Esophagus muscularis mucosa (tissue), 4 donors: ENCODE data around the gene TEX14. TPM values are rescaled to one million over a fixed set of nuclear protein-coding genes. Genes with fewer than 3 reads are reported as not detected.

ENCODE experiments used
- DNase-seq: peaks from one replicate; pipeline ENCODE4 v3.0.0-alpha.2; 2017; ENCODE audit errors: extremely low spot score
- H3K27ac ChIP-seq, 4 donors: fragments of 200-600 bp; sonication (generic); replicated peaks in 1 of 4; 1 replicate in 3 of 4; 2 replicates in 1 of 4; pipeline ENCODE4 v1.5.1; 2016 to 2019; ENCODE audit warnings: mild to moderate bottlenecking in 1 of 4
- H3K27me3 ChIP-seq, 4 donors: fragments of 200-600 bp; sonication (generic); one replicate each; pipeline versions ENCODE4 v1.5.1 to v1.6.0; 2016 to 2019
- H3K36me3 ChIP-seq, 4 donors: fragments of 200-600 bp; sonication (generic); one replicate each; pipeline ENCODE4 v1.5.1; 2016 to 2019
- H3K4me1 ChIP-seq, 4 donors: fragments of 200-600 bp; sonication (generic); one replicate each; pipeline ENCODE4 v1.5.1; 2016 to 2019
- H3K4me3 ChIP-seq, 4 donors: fragments of 200-600 bp; sonication (generic); 1 replicate in 2 of 4; 2 replicates in 2 of 4; pipeline ENCODE4 v1.5.1; 2016 to 2019; ENCODE audit warnings: mild to moderate bottlenecking in 4 of 4, moderate library complexity in 1 of 4
- H3K9me3 ChIP-seq, 4 donors: fragments of 200-600 bp; sonication (generic); 1 replicate in 3 of 4; 2 replicates in 1 of 4; pipeline ENCODE4 v1.5.1; 2016 to 2019
- EP300 ChIP-seq: sonication (generic); formaldehyde crosslinking; IDR thresholded peaks from one replicate; pipeline ENCODE4 v1.6.1; 2017; ENCODE audit warnings: antibody characterized with exemption
- POLR2A ChIP-seq: fragments of 450-650 bp; IDR thresholded peaks from one replicate; pipeline ENCODE4 v1.6.1; 2017; ENCODE audit warnings: antibody characterized with exemption, moderate library complexity, mild to moderate bottlenecking, low read depth
- POLR2AphosphoS5 ChIP-seq, 2 donors: sonication (generic); formaldehyde crosslinking; IDR thresholded peaks; one replicate each; pipeline ENCODE4 v1.6.1; 2017; ENCODE audit warnings: antibody characterized with exemption in 2 of 2
- WGBS: methylation state at CpG from one replicate; pipeline ENCODE4 v1.1.5; 2018; 5-methylcytosine and 5-hydroxymethylcytosine counted together
- intact Hi-C: fragments of 100-400 bp; cut with DNase I; formaldehyde crosslinking; loops from one replicate; pipeline ENCODE4 v1.15.1; 2023
- total RNA-seq, 4 donors: library from RNA; depleted of rRNA; stranded (reverse); fragments of >200 nt; gene quantifications; one replicate each; pipeline versions ENCODE4 v1.1.0 to v1.2.1, GENCODE V29; 2016
- TF ChIP-seq, protein P1 (sequence below), 3 experiments: fragments of 200-600 bp in 2 of 3; fragments of 450-650 bp in 1 of 3; sonication (generic) in 2 of 3; IDR thresholded peaks; one replicate each; pipeline ENCODE4 v1.5.1; 2017 to 2019; ENCODE audit warnings: antibody characterized with exemption in 3 of 3, mild to moderate bottlenecking in 2 of 3, moderate library complexity in 1 of 3

Gene TEX14
- total RNA-seq, 4 donors from 2014 or later: under 0.01 to 0.19 (median 0.11) TPM

DNA sequence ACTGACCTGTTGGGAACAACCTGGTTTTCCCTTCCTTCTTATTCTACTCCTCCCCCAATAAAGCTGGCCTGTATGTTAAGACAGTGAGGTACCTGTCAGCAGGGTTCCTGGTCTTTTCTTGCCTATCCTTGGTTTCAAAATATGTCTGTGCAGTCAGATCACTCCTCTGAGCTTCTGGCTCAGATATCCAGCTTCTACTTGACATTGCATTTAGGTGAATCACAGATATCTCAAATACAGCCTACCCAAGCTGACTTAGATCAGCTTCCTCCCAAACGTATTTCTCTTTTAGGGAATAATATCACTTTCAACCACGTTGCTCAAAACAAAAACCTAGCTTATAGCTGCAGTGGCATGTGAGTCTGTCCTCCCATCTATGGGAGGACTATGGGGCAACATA is 48.7 kb downstream of the TEX14 start:
- no peak for DNase-seq
- H3K9me3 ChIP-seq: no peaks in the 10 kb centered on the region
- no peaks in the 10 kb centered on the region for H3K36me3 ChIP-seq
- no peak overlapping the region for H3K4me3 ChIP-seq
- intact Hi-C loops: no loop called here
- no peaks in the 10 kb centered on the region for H3K27me3 ChIP-seq
- no peak overlapping the region for H3K27ac ChIP-seq
- no peaks in the 10 kb centered on the region for H3K4me1 ChIP-seq
- TF ChIP-seq EP300 (no peak), POLR2AphosphoS5 (IDR thresholded peaks at IDR 0.05) (no peak), POLR2A (no peak)
- TF ChIP-seq, protein P1, sequence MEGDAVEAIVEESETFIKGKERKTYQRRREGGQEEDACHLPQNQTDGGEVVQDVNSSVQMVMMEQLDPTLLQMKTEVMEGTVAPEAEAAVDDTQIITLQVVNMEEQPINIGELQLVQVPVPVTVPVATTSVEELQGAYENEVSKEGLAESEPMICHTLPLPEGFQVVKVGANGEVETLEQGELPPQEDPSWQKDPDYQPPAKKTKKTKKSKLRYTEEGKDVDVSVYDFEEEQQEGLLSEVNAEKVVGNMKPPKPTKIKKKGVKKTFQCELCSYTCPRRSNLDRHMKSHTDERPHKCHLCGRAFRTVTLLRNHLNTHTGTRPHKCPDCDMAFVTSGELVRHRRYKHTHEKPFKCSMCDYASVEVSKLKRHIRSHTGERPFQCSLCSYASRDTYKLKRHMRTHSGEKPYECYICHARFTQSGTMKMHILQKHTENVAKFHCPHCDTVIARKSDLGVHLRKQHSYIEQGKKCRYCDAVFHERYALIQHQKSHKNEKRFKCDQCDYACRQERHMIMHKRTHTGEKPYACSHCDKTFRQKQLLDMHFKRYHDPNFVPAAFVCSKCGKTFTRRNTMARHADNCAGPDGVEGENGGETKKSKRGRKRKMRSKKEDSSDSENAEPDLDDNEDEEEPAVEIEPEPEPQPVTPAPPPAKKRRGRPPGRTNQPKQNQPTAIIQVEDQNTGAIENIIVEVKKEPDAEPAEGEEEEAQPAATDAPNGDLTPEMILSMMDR (IDR thresholded peaks at IDR 0.05): no peak
- WGBS: 43% methylated on average over 2 of the region's 2 CpGs

DNA sequence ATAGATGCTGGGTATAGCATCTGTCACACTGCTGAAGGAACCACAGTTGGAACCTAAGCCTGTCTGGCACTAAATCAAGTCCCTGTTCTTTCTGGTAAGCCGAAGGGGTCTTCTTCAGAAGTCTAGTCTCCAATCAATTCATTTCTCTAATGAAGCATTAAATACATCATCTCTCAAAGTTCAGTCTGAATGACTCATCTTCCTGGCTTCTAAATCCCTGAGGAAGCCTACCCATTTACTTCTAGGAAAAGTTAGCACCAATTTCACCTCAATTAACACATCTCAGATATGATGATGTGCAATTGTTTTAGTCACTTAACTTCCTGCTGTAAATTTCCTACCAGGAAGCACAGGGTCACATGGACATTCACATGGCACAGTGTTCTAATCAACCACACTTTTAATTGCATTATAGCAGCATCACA is 49.9 kb downstream of the TEX14 start:
- Histone ChIP-seq H3K4me3 (no peak overlapping the region), H3K27ac (no peak overlapping the region), H3K36me3 (no peaks in the 10 kb centered on the region), H3K4me1 (no peaks in the 10 kb centered on the region), H3K27me3 (no peaks in the 10 kb centered on the region), H3K9me3 (no peaks in the 10 kb centered on the region)
- DNase-seq: no peak
- intact Hi-C loops: no loop called here
- WGBS: 82% methylated on average over 1 of the region's 1 CpG
- TF ChIP-seq EP300 (no peak), POLR2A (no peak), POLR2AphosphoS5 (IDR thresholded peaks at IDR 0.05) (no peak)
- TF ChIP-seq, protein P1 (IDR thresholded peaks at IDR 0.05): no peak

DNA sequence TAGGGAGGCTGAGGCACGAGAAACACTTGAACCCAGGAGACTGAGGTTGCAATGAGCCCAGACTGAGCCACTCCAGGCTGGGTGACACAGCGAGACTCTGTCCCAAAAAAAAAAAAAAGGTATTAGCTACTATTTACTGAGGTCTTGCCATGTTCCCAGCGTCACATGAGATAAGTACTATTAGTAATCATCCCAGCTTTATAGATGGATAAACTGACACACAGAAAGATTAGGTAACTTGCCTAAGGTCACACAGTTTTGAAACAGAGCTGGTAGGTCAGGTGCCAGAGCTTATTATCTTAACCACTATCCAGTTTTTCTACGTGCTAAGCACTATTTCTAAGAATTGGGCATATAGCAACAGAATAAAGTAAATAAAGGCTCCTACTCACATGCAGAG is 51.6 kb downstream of the TEX14 start:
- no peaks in the 10 kb centered on the region for H3K36me3 ChIP-seq
- no peak for TF ChIP-seq POLR2A
- TF ChIP-seq, protein P1 (IDR thresholded peaks at IDR 0.05): no peak
- no peak for TF ChIP-seq POLR2AphosphoS5 (IDR thresholded peaks at IDR 0.05)
- TF ChIP-seq EP300: no peak
- no peak for DNase-seq
- intact Hi-C loops: no loop called here
- H3K4me3 ChIP-seq: no peak overlapping the region
- H3K9me3 ChIP-seq: no peaks in the 10 kb centered on the region
- H3K27me3 ChIP-seq: no peaks in the 10 kb centered on the region
- H3K4me1 ChIP-seq: no peaks in the 10 kb centered on the region
- 81% methylated on average over 4 of the region's 4 CpGs for WGBS
- H3K27ac ChIP-seq: no peak overlapping the region

DNA sequence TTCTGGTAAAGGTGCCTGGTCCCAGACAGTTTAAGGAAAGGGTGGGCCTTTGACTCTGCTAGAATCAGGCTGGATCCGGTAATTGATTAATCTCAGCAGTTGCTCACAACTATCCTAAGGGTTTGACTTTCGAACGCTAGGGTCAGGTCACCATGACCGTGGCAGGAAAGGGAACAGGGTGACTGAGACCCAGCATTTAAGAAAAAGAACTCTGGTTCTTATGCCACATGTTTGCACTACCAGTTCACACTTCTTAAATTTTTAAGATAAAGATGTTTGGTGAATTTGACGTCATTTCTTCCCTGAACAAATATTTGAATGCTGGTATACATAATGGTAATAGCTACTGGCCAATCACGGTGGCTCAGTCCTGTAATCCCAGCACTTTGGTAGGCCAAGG is 52.2 kb downstream of the TEX14 start:
- no peak overlapping the region for H3K4me3 ChIP-seq
- no peak for DNase-seq
- no peaks in the 10 kb centered on the region for H3K36me3 ChIP-seq
- H3K27ac ChIP-seq: no peak overlapping the region
- H3K27me3 ChIP-seq: no peaks in the 10 kb centered on the region
- intact Hi-C loops: no loop called here
- TF ChIP-seq EP300 (no peak), POLR2A (no peak), POLR2AphosphoS5 (IDR thresholded peaks at IDR 0.05) (no peak)
- TF ChIP-seq, protein P1 (IDR thresholded peaks at IDR 0.05): no peak
- no peaks in the 10 kb centered on the region for H3K4me1 ChIP-seq
- no peaks in the 10 kb centered on the region for H3K9me3 ChIP-seq
- 81% methylated on average over 6 of the region's 6 CpGs for WGBS

DNA sequence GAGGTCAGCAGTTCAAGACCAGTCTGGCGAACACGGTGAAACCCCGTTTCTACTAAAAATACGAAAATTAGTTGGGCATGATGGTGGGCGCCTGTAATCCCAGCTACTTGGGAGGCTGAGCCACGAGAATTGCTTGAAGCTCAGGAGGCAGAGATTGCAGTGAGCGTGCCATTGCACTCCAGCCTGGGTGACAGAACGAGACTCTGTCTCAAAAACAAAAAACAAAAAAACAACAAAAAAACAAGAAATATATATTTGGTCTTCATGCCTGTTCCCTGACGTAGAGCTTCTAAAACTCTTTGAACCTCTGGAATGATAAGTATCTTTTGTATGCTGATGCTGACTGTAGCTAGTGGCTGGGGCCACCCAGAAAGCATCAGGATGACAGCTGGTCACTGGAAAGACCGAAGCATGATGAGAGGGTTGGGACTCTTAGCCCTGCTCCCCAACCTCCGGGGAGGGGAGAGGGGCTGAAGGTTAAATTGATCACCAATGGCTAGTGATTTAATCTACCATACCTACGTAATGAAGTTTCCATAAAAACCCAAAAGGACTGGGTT is 54.8 kb downstream of the TEX14 start:
- Histone ChIP-seq H3K9me3 (no peaks in the 10 kb centered on the region), H3K4me1 (peaks cover 3 to 5% (median 4%) of the 10 kb centered on the region in 4 donors), H3K27me3 (no peaks in the 10 kb centered on the region), H3K36me3 (no peaks in the 10 kb centered on the region), H3K4me3 (no peak overlapping the region), H3K27ac (no peak overlapping the region)
- DNase-seq: no peak
- intact Hi-C loops: loop anchor here (2.0 kb wide), 1 partner anchor 18 kb away; no protein-coding TSS in a partner anchor
- 77% methylated on average over 12 of the region's 12 CpGs for WGBS
- TF ChIP-seq EP300 (no peak), POLR2A (no peak), POLR2AphosphoS5 (IDR thresholded peaks at IDR 0.05) (no peak)
- TF ChIP-seq, protein P1 (IDR thresholded peaks at IDR 0.05): no peak
